IMR-90 (cell line): ENCODE measurements around the gene CD209. TPM values are rescaled to one million over a fixed set of nuclear protein-coding genes. Genes with fewer than 3 reads are reported as not detected.

Experiments
- ATAC-seq: fragments of 200-7000 bp; cut with Tn5 transposase; 2 replicates; pipeline ENCODE4 v1.9.1; 2020; ENCODE audit warnings: low read depth, mild to moderate bottlenecking, moderate library complexity
- BruUV-seq: library from RNA; stranded (reverse); fragments of 400-500 nt; replicated peaks from 2 replicates; lab custom pipeline; 2021; lab: Mats Ljungman, UMichigan
- CTCF ChIA-PET: fragments of 300-600 bp; formaldehyde crosslinking; extraction: SDS; loops from one replicate; lab custom pipeline; 2021; ENCODE audit warnings: antibody characterized with exemption; lab: Yijun Ruan, JAX
- POLR2A ChIA-PET: fragments of 300-600 bp; sonication (Branson Sonifier 250); formaldehyde crosslinking; loops from one replicate; lab custom pipeline; 2022; ENCODE audit warnings: antibody characterized with exemption; ENCODE audit not compliant: unreplicated experiment; lab: Charles Lee
- DNase-seq: peaks from one replicate; pipeline ENCODE4 v3.0.0; 2013
- H2AFZ ChIP-seq: replicated peaks from 2 replicates; pipeline ENCODE3; 2013; ENCODE audit warnings: low read length, mild to moderate bottlenecking; ENCODE audit not compliant: poor library complexity
- H2AK5ac ChIP-seq: 2 replicates; pipeline ENCODE4 v1.6.1; 2013; ENCODE audit warnings: low read depth, low read length, inconsistent platforms
- H2AK9ac ChIP-seq: replicated peaks from 2 replicates; pipeline ENCODE3; 2013; ENCODE audit warnings: mild to moderate bottlenecking, low read depth, low read length, moderate library complexity; ENCODE audit not compliant: poor library complexity
- H2BK120ac ChIP-seq: 2 replicates; pipeline ENCODE4 v1.6.1; 2013; ENCODE audit warnings: low read depth, low read length, inconsistent platforms
- H2BK15ac ChIP-seq: 3 replicates; pipeline ENCODE4 v1.6.1; 2013; ENCODE audit warnings: low read depth, low read length, inconsistent platforms
- H2BK20ac ChIP-seq: 2 replicates; pipeline ENCODE4 v1.6.1; 2013; ENCODE audit warnings: low read depth, mild to moderate bottlenecking, inconsistent platforms, low read length, moderate library complexity
- H2BK5ac ChIP-seq: 2 replicates; pipeline ENCODE4 v1.6.1; 2013; ENCODE audit warnings: mild to moderate bottlenecking, low read depth, low read length, inconsistent platforms; ENCODE audit not compliant: poor library complexity, severe bottlenecking
- H3K14ac ChIP-seq: replicated peaks from 2 replicates; pipeline ENCODE4 v1.6.1; 2013; ENCODE audit warnings: low read depth, low read length, inconsistent platforms
- H3K18ac ChIP-seq: 2 replicates; pipeline ENCODE4 v1.6.1; 2013; ENCODE audit warnings: low read depth, low read length, control low read depth
- H3K23ac ChIP-seq: 2 replicates; pipeline ENCODE4 v1.6.1; 2013; ENCODE audit warnings: low read depth, low read length, inconsistent platforms
- H3K27ac ChIP-seq: 2 replicates; pipeline ENCODE4 v1.5.1; 2013; ENCODE audit warnings: mild to moderate bottlenecking, control low read depth, low read length; ENCODE audit not compliant: insufficient read depth
- H3K27me3 ChIP-seq: 2 replicates; pipeline ENCODE4 v1.6.1; 2013; ENCODE audit warnings: low read length; ENCODE audit not compliant: control insufficient read depth, insufficient read depth
- H3K36me3 ChIP-seq: 2 replicates; pipeline ENCODE4 v1.6.1; 2013; ENCODE audit warnings: low read length, mixed read lengths; ENCODE audit not compliant: control insufficient read depth, insufficient read depth
- H3K4ac ChIP-seq: 2 replicates; pipeline ENCODE4 v1.6.1; 2013; ENCODE audit warnings: low read depth, low read length, inconsistent platforms
- H3K4me1 ChIP-seq: 2 replicates; pipeline ENCODE4 v1.6.1; 2013; ENCODE audit warnings: low read length, mixed read lengths; ENCODE audit not compliant: control insufficient read depth, insufficient read depth
- H3K4me2 ChIP-seq: 2 replicates; pipeline ENCODE4 v1.6.1; 2013; ENCODE audit warnings: low read depth, mild to moderate bottlenecking, control low read depth, low read length, moderate library complexity
- H3K4me3 ChIP-seq: 2 replicates; pipeline ENCODE4 v1.5.1; 2013; ENCODE audit warnings: low read depth, mild to moderate bottlenecking, control low read depth, low read length, moderate library complexity; ENCODE audit not compliant: insufficient read depth
- H3K56ac ChIP-seq: 2 replicates; pipeline ENCODE4 v1.6.1; 2013; ENCODE audit warnings: low read length, inconsistent platforms; ENCODE audit not compliant: insufficient read depth; ENCODE audit errors: extremely low read depth
- H3K79me1 ChIP-seq, 2 experiments: 2 replicates each; pipeline ENCODE4 v1.6.1; 2013; ENCODE audit warnings: low read length in 2 of 2, inconsistent platforms in 1 of 2, low read depth in 1 of 2
- H3K9ac ChIP-seq: 2 replicates; pipeline ENCODE4 v1.6.1; 2013; ENCODE audit warnings: low read depth, low read length, control low read depth
- H3K9me1 ChIP-seq: 2 replicates; pipeline ENCODE4 v1.6.1; 2013; ENCODE audit warnings: low read length, inconsistent platforms; ENCODE audit not compliant: insufficient read depth
- H3K9me3 ChIP-seq: 2 replicates; pipeline ENCODE4 v1.6.1; 2013; ENCODE audit warnings: low read length; ENCODE audit not compliant: control insufficient read depth, insufficient read depth
- H4K20me1 ChIP-seq: 2 replicates; pipeline ENCODE4 v1.6.1; 2013; ENCODE audit warnings: low read length, inconsistent platforms; ENCODE audit not compliant: insufficient read depth
- H4K5ac ChIP-seq: 2 replicates; pipeline ENCODE4 v1.6.1; 2013; ENCODE audit warnings: mild to moderate bottlenecking, low read depth, low read length, control low read depth
- H4K8ac ChIP-seq, 2 experiments: 2 replicates each; pipeline ENCODE4 v1.6.1; 2013; ENCODE audit warnings: low read depth in 2 of 2, low read length in 2 of 2, control low read depth in 1 of 2, inconsistent platforms in 1 of 2
- H4K91ac ChIP-seq: 2 replicates; pipeline ENCODE4 v1.6.1; 2013; ENCODE audit warnings: low read depth, low read length, inconsistent platforms; ENCODE audit not compliant: insufficient read depth
- FOS ChIP-seq: fragments of 150-350 bp; IDR thresholded peaks from 2 replicates; pipeline ENCODE4 v1.6.1; 2016; ENCODE audit warnings: low read depth, low read length
- MXI1 ChIP-seq: IDR thresholded peaks from 2 replicates; pipeline ENCODE4 v1.6.1; 2012; ENCODE audit warnings: low read depth, mild to moderate bottlenecking, low read length, moderate library complexity, borderline replicate concordance
- RAD21 ChIP-seq: IDR thresholded peaks from 2 replicates; pipeline ENCODE4 v1.6.1; 2012; ENCODE audit warnings: low read length, improper control_type of control experiment
- RCOR1 ChIP-seq: IDR thresholded peaks from 2 replicates; pipeline ENCODE4 v1.6.1; 2012; ENCODE audit warnings: mild to moderate bottlenecking, low read length, improper control_type of control experiment; ENCODE audit not compliant: insufficient replicate concordance
- SMC3 ChIP-seq: fragments of 150-350 bp; IDR thresholded peaks from 2 replicates; pipeline ENCODE4 v1.6.1; 2016; ENCODE audit warnings: low read depth, mild to moderate bottlenecking, antibody characterized with exemption, low read length, moderate library complexity
- WGBS, 2 experiments: methylation state at CpG; one replicate each; pipeline versions ENCODE4 v1.1.5 to v1.1.7; 2013; ENCODE audit warnings: missing lambda C conversion rate in 2 of 2; ENCODE audit not compliant: insufficient read length in 1 of 2; ENCODE audit errors: extremely low coverage in 2 of 2; 5-methylcytosine and 5-hydroxymethylcytosine counted together
- dilution Hi-C: fragments of 300-500 bp; cut with HindIII; formaldehyde crosslinking; loops from one replicate; pipeline ENCODE4 v1.14.3; 2018; ENCODE audit warnings: low sequenced_read_pairs; ENCODE audit not compliant: unreplicated experiment
- in situ Hi-C: fragments of 300-500 bp; cut with MboI; formaldehyde crosslinking; loops from 3 replicates; pipeline ENCODE4 v1.14.3; 2019; ENCODE audit warnings: low sequenced_read_pairs, inconsistent platforms, mixed read lengths
- intact Hi-C: fragments of 100-400 bp; cut with micrococcal nuclease; formaldehyde crosslinking; loops from 2 replicates; pipeline ENCODE4 v1.10.0; 2022
- polyA plus RNA-seq, 3 experiments: library from polyadenylated mRNA; depleted of rRNA; stranded (reverse); fragments of >200 nt; gene quantifications; 2 replicates each; pipeline ENCODE4 v1.2.3, GENCODE V29; 2012; ENCODE audit warnings: low replicate concordance in 1 of 3
- total RNA-seq: library from RNA; depleted of rRNA; stranded (reverse); fragments of >200 nt; gene quantifications from 2 replicates; pipeline ENCODE4 v1.2.3, GENCODE V29; 2012
- TF ChIP-seq, protein P1 (sequence below): fragments of 150-350 bp; IDR thresholded peaks from 2 replicates; pipeline ENCODE4 v1.6.1; 2017; ENCODE audit warnings: mild to moderate bottlenecking, antibody characterized with exemption, low read length, low read depth

Gene CD209
- total and polyA plus RNA-seq, 2 of the 4 experiments (the other 2 are of a cell fraction): not detected

DNA sequence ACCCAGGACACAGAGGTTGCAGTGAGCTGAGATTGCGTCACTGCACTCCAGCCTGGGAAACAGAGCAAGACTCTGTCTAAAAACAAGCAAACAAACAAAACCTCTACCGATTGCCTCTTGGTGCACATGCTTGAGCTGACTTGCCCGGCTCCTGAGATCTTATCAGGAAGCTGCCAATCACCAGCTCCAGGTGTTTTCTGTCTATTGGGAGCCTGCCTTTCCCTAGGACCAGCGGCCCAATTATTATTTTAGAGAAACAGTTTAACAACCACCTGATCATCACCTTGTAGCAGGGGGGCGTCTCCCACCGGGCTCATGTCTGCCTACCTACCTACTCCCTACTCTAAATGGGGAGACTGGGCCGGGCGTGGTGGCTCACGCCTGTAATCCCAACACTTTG is 26.5 kb upstream of the CD209 start:
- in situ Hi-C loops (no loop called here), dilution Hi-C loops (no loop called here), intact Hi-C loops (no loop called here)
- DNase-seq (no peak), ATAC-seq (no peak)
- H3K23ac ChIP-seq: no peak overlapping the region
- H3K14ac ChIP-seq: no peak overlapping the region
- no peak overlapping the region for H3K27ac ChIP-seq
- ChIA-PET POLR2A (no interaction called here), CTCF (no interaction called here)
- TF ChIP-seq SMC3 (no peak), RAD21 (no peak), RCOR1 (no peak), MXI1 (no peak), FOS (no peak)
- TF ChIP-seq, protein P1, sequence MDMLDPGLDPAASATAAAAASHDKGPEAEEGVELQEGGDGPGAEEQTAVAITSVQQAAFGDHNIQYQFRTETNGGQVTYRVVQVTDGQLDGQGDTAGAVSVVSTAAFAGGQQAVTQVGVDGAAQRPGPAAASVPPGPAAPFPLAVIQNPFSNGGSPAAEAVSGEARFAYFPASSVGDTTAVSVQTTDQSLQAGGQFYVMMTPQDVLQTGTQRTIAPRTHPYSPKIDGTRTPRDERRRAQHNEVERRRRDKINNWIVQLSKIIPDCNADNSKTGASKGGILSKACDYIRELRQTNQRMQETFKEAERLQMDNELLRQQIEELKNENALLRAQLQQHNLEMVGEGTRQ: no peak
- H3K79me1 ChIP-seq: no peaks in the 10 kb centered on the region
- H3K4ac ChIP-seq: no peak overlapping the region
- H3K9ac ChIP-seq: no peak overlapping the region
- no peak overlapping the region for H2BK5ac ChIP-seq
- H4K5ac ChIP-seq: no peak overlapping the region
- WGBS, 2 experiments: no CpG with 5 or more reads among the region's 9 CpGs
- H3K56ac ChIP-seq: no peak overlapping the region
- no peak overlapping the region for H4K91ac ChIP-seq
- peaks cover 13% of the 10 kb centered on the region for H3K27me3 ChIP-seq
- H3K9me3 ChIP-seq: no peaks in the 10 kb centered on the region
- no peak overlapping the region for H2AK9ac ChIP-seq
- no peak overlapping the region for H2AFZ ChIP-seq
- no peaks in the 10 kb centered on the region for H3K4me1 ChIP-seq
- H4K20me1 ChIP-seq: no peaks in the 10 kb centered on the region
- no peaks in the 10 kb centered on the region for H3K36me3 ChIP-seq
- BruUV-seq: no TSS peak
- H3K4me3 ChIP-seq: no peak overlapping the region
- H3K4me2 ChIP-seq: no peak overlapping the region
- no peak overlapping the region for H2BK15ac ChIP-seq
- no peaks in the 10 kb centered on the region; the same call in 1 of the 2 replicates for H3K9me1 ChIP-seq
- H2BK20ac ChIP-seq: no peak overlapping the region
- no peak overlapping the region for H4K8ac ChIP-seq
- H3K18ac ChIP-seq: no peak overlapping the region
- no peak overlapping the region for H2AK5ac ChIP-seq
- H2BK120ac ChIP-seq: no peak overlapping the region
